ENCODE measurements around the gene UACA. TPM values are rescaled to one million over a fixed set of nuclear protein-coding genes. Genes with fewer than 3 reads are reported as not detected.

The UACA gene
- total and polyA plus RNA-seq, 2 donors from 2014 or later, result 49.6 to 92.7 TPM

DNA sequence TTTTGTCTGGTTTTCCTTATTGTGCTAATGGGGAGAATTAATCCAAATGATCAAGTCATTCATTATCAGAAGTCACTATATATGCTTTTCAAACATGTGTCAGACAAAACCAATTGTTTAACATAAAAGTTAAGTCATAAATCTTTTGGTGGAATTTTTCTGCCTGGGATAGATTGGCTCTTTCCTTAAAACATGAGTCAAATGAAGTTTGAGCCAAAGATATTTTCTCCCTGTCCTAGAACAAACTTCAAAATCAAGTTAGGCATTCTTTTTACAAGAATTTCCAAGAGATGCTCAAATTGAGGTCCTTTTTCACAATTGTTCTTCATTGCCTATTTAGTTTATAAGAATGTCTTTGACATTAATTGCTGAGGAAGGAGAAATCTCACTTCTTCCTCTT lies 138.3 kb downstream of the UACA start:
- no peak overlapping the region for H3K27ac ChIP-seq (ENCODE audit: low read depth in 2 of 2, low read length in 2 of 2)
- FAIRE-seq (no peak), DNase-seq (no peak)
- H3K4me1 ChIP-seq (ENCODE audit: control insufficient read depth in 2 of 3, insufficient read depth in 2 of 3, low read depth in 1 of 3, low read length in 3 of 3), result peaks cover 0 to 3% (median 0%) of the 10 kb centered on the region in 3 donors
- no peaks in the 10 kb centered on the region for H3K36me3 ChIP-seq (ENCODE audit: control insufficient read depth in 2 of 3, insufficient read depth in 3 of 3, low read length in 3 of 3)
- no peak overlapping the region for H3K4me3 ChIP-seq (ENCODE audit: low read length in 3 of 3)
- no peak overlapping the region for H3K9ac ChIP-seq (ENCODE audit: low read length in 3 of 3)
- H3K27me3 ChIP-seq (ENCODE audit: control insufficient read depth, insufficient read depth, low read length), result no peaks in the 10 kb centered on the region
- intact Hi-C loops (cut with DNase I), result no loop called here
- H3K9me3 ChIP-seq (ENCODE audit: control insufficient read depth in 2 of 3, insufficient read depth in 1 of 3, low read length in 3 of 3), result peaks cover 0 to 4% (median 0%) of the 10 kb centered on the region in 3 donors
- TF ChIP-seq, protein P1, sequence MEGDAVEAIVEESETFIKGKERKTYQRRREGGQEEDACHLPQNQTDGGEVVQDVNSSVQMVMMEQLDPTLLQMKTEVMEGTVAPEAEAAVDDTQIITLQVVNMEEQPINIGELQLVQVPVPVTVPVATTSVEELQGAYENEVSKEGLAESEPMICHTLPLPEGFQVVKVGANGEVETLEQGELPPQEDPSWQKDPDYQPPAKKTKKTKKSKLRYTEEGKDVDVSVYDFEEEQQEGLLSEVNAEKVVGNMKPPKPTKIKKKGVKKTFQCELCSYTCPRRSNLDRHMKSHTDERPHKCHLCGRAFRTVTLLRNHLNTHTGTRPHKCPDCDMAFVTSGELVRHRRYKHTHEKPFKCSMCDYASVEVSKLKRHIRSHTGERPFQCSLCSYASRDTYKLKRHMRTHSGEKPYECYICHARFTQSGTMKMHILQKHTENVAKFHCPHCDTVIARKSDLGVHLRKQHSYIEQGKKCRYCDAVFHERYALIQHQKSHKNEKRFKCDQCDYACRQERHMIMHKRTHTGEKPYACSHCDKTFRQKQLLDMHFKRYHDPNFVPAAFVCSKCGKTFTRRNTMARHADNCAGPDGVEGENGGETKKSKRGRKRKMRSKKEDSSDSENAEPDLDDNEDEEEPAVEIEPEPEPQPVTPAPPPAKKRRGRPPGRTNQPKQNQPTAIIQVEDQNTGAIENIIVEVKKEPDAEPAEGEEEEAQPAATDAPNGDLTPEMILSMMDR (IDR thresholded peaks at IDR 0.05; ENCODE audit: borderline replicate concordance, extremely low read depth, insufficient read depth), result no peak

DNA sequence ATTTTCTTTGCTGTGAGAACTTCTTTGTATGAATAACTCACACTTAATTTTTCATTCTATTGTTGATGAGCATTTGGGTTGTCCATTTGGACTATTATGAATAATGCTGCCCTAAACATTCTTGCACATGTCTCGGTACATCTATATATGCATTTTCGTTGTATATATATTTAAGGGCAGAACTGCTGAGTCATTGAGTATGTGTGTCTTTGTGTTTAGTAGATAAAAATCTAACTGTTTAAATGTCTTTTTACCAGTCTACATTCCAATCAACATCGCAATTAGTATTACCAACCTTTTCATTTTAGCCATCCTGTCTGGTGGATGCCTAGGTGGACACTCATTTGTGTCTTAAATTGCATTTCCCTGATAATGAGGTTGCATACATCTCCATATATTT lies 144.4 kb downstream of the UACA start:
- Histone ChIP-seq H3K9ac (ENCODE audit: low read length in 3 of 3) (no peak overlapping the region), H3K9me3 (ENCODE audit: control insufficient read depth in 2 of 3, insufficient read depth in 1 of 3, low read length in 3 of 3) (peaks cover 0 to 4% (median 0%) of the 10 kb centered on the region in 3 donors), H3K36me3 (ENCODE audit: control insufficient read depth in 2 of 3, insufficient read depth in 3 of 3, low read length in 3 of 3) (no peaks in the 10 kb centered on the region), H3K4me3 (ENCODE audit: low read length in 3 of 3) (no peak overlapping the region), H3K27me3 (ENCODE audit: control insufficient read depth, insufficient read depth, low read length) (no peaks in the 10 kb centered on the region), H3K27ac (ENCODE audit: low read depth in 2 of 2, low read length in 2 of 2) (no peak overlapping the region), H3K4me1 (ENCODE audit: control insufficient read depth in 2 of 3, insufficient read depth in 2 of 3, low read depth in 1 of 3, low read length in 3 of 3) (no peaks in the 10 kb centered on the region)
- no peak for FAIRE-seq
- intact Hi-C loops (cut with DNase I), result no loop called here
- TF ChIP-seq, protein P1 (IDR thresholded peaks at IDR 0.05; ENCODE audit: borderline replicate concordance, extremely low read depth, insufficient read depth), result no peak
- no peak for DNase-seq

DNA sequence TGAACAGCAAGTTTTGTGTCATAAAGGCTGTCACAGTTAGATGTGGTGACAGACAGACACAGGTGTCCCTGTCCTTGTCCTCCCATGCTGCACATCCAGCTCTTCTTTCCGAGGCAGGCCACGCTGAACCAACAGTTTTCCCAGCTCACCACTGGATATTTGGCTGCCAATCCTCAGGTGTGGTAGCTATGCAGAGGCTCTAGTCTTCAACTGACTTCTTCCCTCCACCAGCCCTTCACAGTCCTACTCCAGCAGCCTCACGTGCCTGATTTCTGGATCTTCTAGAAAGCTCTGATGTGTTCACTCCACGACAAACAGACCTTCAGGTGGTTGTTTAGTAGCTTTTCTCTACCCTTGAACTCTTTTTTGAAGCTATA lies 145.5 kb downstream of the UACA start:
- no peak overlapping the region for H3K4me3 ChIP-seq (ENCODE audit: low read length in 3 of 3)
- no peak for DNase-seq
- H3K9ac ChIP-seq (ENCODE audit: low read length in 3 of 3), result no peak overlapping the region
- intact Hi-C loops (cut with DNase I), result no loop called here
- H3K27ac ChIP-seq (ENCODE audit: low read depth in 2 of 2, low read length in 2 of 2), result no peak overlapping the region
- H3K9me3 ChIP-seq (ENCODE audit: control insufficient read depth in 2 of 3, insufficient read depth in 1 of 3, low read length in 3 of 3), result peaks cover 0 to 4% (median 0%) of the 10 kb centered on the region in 3 donors
- no peak for FAIRE-seq
- H3K36me3 ChIP-seq (ENCODE audit: control insufficient read depth in 2 of 3, insufficient read depth in 3 of 3, low read length in 3 of 3), result no peaks in the 10 kb centered on the region
- no peaks in the 10 kb centered on the region for H3K4me1 ChIP-seq (ENCODE audit: control insufficient read depth in 2 of 3, insufficient read depth in 2 of 3, low read depth in 1 of 3, low read length in 3 of 3)
- H3K27me3 ChIP-seq (ENCODE audit: control insufficient read depth, insufficient read depth, low read length), result no peaks in the 10 kb centered on the region
- TF ChIP-seq, protein P1 (IDR thresholded peaks at IDR 0.05; ENCODE audit: borderline replicate concordance, extremely low read depth, insufficient read depth), result no peak
